Vagina (tissue), 2 donors: ENCODE measurements around the gene SLC39A11. TPM values are rescaled to one million over a fixed set of nuclear protein-coding genes. Genes with fewer than 3 reads are reported as not detected.

Experiments
- DNase-seq, 2 donors: peaks; one replicate each; pipeline ENCODE4 v3.0.0-alpha.2; 2017; ENCODE audit errors: extremely low spot score in 2 of 2
- H3K27ac ChIP-seq: fragments of 200-600 bp; sonication (generic); one replicate; pipeline ENCODE4 v1.5.1; 2019
- H3K27me3 ChIP-seq: fragments of 200-600 bp; sonication (generic); one replicate; pipeline ENCODE4 v1.5.1; 2019
- H3K36me3 ChIP-seq, 2 donors: fragments of 200-600 bp; sonication (generic); one replicate each; pipeline ENCODE4 v1.5.1; 2017 to 2019
- H3K4me1 ChIP-seq: fragments of 200-600 bp; sonication (generic); one replicate; pipeline ENCODE4 v1.5.1; 2019
- H3K4me3 ChIP-seq, 2 donors: fragments of 200-600 bp; sonication (generic); 1 replicate in 1 of 2; 2 replicates in 1 of 2; pipeline ENCODE4 v1.5.1; 2016 to 2019
- H3K9me3 ChIP-seq: fragments of 200-600 bp; sonication (generic); one replicate; pipeline ENCODE4 v1.5.1; 2019
- POLR2A ChIP-seq, 2 donors: fragments of 450-650 bp; IDR thresholded peaks; one replicate each; pipeline ENCODE4 v1.6.1; 2017; ENCODE audit warnings: antibody characterized with exemption in 2 of 2, mild to moderate bottlenecking in 2 of 2, moderate library complexity in 2 of 2
- POLR2AphosphoS5 ChIP-seq, 2 donors: sonication (generic); formaldehyde crosslinking; IDR thresholded peaks; one replicate each; pipeline ENCODE4 v1.9.0; 2017; ENCODE audit warnings: antibody characterized with exemption in 2 of 2, mild to moderate bottlenecking in 2 of 2, low read depth in 1 of 2; ENCODE audit not compliant: insufficient read depth in 1 of 2
- intact Hi-C: fragments of 100-400 bp; cut with DNase I; formaldehyde crosslinking; loops from one replicate; pipeline ENCODE4 v1.15.1; 2023
- total RNA-seq: library from RNA; depleted of rRNA; stranded (reverse); fragments of >200 nt; gene quantifications from one replicate; pipeline ENCODE4 v1.2.3, GENCODE V29; 2016
- TF ChIP-seq, protein P1 (sequence below), 3 experiments: fragments of 450-650 bp in 2 of 3; fragments of 200-600 bp in 1 of 3; sonication (generic) in 1 of 3; IDR thresholded peaks; one replicate each; pipeline ENCODE4 v1.5.1; 2017 to 2019; ENCODE audit warnings: antibody characterized with exemption in 3 of 3, mild to moderate bottlenecking in 2 of 3, moderate library complexity in 2 of 3

The SLC39A11 gene
- total RNA-seq, 1 donor from 2014 or later: 22.6 TPM

DNA sequence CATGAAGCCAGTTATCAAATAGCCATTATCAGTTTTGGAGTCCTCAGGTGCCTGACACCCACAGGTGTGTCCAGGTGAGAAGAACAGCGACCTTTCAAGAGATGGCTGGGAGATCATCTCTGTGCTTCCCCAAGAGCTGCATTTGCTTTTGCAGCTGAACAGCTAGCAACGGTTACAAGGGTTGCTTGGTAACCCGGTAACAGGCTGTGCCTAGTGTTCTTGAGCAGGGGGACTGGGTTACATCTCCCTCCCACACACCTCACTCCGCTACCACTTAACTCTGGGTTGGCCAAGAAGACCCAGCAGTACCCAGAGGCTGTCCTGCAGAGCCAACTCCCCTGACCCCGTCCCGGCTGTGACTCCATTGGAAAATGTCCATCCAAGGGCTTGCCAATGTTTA is 147.0 kb downstream of the SLC39A11 start:
- Histone ChIP-seq H3K27ac (no peak overlapping the region), H3K4me1 (no peaks in the 10 kb centered on the region), H3K27me3 (no peaks in the 10 kb centered on the region), H3K4me3 (no peak overlapping the region), H3K9me3 (no peaks in the 10 kb centered on the region), H3K36me3 (peaks cover 0 to 6% of the 10 kb centered on the region in 2 donors)
- TF ChIP-seq POLR2A (IDR thresholded peaks at IDR 0.05) (no peak), POLR2AphosphoS5 (IDR thresholded peaks at IDR 0.05; ENCODE audit: insufficient read depth in 1 of 2, low read depth in 1 of 2) (no peak)
- TF ChIP-seq, protein P1, sequence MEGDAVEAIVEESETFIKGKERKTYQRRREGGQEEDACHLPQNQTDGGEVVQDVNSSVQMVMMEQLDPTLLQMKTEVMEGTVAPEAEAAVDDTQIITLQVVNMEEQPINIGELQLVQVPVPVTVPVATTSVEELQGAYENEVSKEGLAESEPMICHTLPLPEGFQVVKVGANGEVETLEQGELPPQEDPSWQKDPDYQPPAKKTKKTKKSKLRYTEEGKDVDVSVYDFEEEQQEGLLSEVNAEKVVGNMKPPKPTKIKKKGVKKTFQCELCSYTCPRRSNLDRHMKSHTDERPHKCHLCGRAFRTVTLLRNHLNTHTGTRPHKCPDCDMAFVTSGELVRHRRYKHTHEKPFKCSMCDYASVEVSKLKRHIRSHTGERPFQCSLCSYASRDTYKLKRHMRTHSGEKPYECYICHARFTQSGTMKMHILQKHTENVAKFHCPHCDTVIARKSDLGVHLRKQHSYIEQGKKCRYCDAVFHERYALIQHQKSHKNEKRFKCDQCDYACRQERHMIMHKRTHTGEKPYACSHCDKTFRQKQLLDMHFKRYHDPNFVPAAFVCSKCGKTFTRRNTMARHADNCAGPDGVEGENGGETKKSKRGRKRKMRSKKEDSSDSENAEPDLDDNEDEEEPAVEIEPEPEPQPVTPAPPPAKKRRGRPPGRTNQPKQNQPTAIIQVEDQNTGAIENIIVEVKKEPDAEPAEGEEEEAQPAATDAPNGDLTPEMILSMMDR (IDR thresholded peaks at IDR 0.05): no peak
- intact Hi-C loops: no loop called here
- DNase-seq: no peak

DNA sequence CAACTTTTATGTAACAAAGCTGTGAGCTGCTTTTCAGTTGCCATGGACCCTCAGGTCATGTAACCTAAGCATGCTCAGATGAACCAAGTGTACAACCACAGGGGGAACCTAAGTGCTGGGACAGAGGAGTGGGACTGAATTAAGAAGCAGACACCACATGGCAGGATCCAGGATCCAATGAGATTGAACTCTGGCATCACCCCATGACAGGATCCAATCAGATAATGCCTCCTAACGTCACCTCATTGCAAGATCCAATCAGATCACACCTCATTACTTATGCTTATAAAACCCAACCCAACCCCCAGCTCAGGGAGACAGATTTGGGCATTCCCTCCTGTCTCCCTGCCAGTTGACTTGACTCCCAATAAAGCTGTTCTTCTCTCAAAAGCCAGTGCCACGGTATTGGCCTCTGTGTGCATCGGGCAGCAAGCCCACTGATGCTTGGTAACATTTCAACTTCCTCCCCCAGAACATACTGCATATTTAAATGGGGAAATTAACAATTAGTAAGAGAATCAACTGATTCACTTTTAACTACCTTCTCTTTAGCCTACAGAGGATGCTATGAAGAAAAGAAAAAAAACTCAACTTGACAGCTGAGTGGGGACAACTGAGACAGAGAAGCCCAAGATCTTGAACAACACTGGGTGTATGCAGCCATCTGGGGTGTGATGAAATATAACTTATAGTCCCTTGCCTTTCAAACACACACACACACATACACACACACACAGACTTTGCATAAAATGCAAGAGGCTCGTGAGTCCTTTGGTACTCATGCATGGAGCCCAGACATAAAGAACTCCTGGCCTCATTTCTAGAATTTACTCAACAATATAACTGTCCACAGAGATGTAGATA is 148.4 kb downstream of the SLC39A11 start:
- Histone ChIP-seq H3K27me3 (no peaks in the 10 kb centered on the region), H3K9me3 (no peaks in the 10 kb centered on the region), H3K4me3 (no peak overlapping the region), H3K36me3 (peaks cover 0 to 6% of the 10 kb centered on the region in 2 donors), H3K27ac (no peak overlapping the region), H3K4me1 (no peaks in the 10 kb centered on the region)
- DNase-seq: no peak
- intact Hi-C loops: no loop called here
- no peak for TF ChIP-seq POLR2A (IDR thresholded peaks at IDR 0.05)
- TF ChIP-seq, protein P1 (IDR thresholded peaks at IDR 0.05): no peak
- TF ChIP-seq POLR2AphosphoS5 (IDR thresholded peaks at IDR 0.05; ENCODE audit: insufficient read depth in 1 of 2, low read depth in 1 of 2): no peak

DNA sequence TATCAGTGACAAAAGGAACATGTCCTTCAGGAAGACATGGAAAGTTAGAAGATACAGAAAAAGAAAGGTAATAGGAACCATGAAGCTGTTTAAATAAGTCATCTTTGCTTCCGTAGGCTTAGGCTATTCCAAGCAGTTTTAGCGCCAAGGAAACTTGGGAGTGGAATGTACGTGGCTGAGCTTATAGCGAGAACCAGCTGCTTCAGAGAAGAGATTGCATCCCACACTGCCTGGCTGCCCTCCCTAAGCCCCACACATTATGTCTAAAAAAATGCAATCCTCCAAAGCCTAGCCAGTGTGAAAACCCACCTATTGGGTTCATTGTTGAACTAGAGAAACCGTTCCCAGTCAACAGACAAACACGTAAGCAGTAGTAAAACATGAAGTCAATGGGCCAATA is 149.9 kb downstream of the SLC39A11 start:
- no peak for TF ChIP-seq POLR2A (IDR thresholded peaks at IDR 0.05)
- no peaks in the 10 kb centered on the region for H3K4me1 ChIP-seq
- H3K27ac ChIP-seq: no peak overlapping the region
- no peaks in the 10 kb centered on the region for H3K27me3 ChIP-seq
- intact Hi-C loops: no loop called here
- H3K36me3 ChIP-seq: peaks cover 0 to 6% of the 10 kb centered on the region in 2 donors
- H3K4me3 ChIP-seq: no peak overlapping the region
- no peak for DNase-seq
- H3K9me3 ChIP-seq: no peaks in the 10 kb centered on the region

DNA sequence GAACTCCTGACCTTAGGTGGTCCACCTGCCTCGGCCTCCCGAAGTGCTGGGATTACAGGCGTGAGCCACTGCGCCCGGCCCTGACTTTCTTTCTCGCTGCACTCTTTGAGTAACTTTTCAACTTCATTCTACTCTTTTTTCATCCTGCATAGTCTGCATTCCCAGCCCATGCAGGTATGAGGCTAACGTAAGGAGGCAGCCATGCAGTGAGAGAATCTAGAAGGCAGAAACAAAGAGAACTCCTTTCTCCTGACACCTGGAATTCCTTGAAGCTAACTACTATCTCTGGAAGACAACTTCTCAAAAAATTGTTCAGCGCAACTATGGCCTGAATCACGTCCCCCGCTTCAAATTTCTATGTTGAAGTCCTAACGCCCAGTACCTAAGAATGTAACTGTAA is 152.0 kb downstream of the SLC39A11 start:
- TF ChIP-seq POLR2AphosphoS5 (IDR thresholded peaks at IDR 0.05; ENCODE audit: insufficient read depth in 1 of 2, low read depth in 1 of 2): no peak
- TF ChIP-seq, protein P1 (IDR thresholded peaks at IDR 0.05): no peak
- no peak for TF ChIP-seq POLR2A (IDR thresholded peaks at IDR 0.05)
- intact Hi-C loops: no loop called here

DNA sequence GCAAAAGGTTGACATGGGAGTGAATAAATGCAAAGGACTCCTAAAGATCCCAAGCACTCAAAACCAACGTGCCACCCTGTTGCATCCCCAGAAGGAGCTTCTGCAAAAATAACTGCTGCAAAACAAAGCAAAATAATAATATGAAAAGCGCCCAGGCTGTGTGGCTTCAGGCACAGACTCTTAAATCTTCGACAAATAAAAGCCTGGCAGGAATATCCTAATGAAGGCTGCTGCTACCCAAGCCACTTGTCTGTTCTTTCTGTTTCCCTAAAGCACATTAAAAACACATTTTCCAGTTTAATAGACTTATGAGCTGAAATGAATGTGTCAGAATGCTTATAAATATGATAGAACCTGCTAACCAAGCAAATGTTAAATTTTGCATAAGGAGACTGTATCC is 154.0 kb downstream of the SLC39A11 start:
- H3K4me1 ChIP-seq: no peaks in the 10 kb centered on the region
- no peaks in the 10 kb centered on the region for H3K36me3 ChIP-seq
- intact Hi-C loops: no loop called here
- no peaks in the 10 kb centered on the region for H3K9me3 ChIP-seq
- DNase-seq: no peak
- TF ChIP-seq, protein P1 (IDR thresholded peaks at IDR 0.05): no peak
- TF ChIP-seq POLR2AphosphoS5 (IDR thresholded peaks at IDR 0.05; ENCODE audit: insufficient read depth in 1 of 2, low read depth in 1 of 2): no peak
- TF ChIP-seq POLR2A (IDR thresholded peaks at IDR 0.05): no peak
- H3K27me3 ChIP-seq: no peaks in the 10 kb centered on the region
- no peak overlapping the region for H3K4me3 ChIP-seq
- no peak overlapping the region for H3K27ac ChIP-seq

More for the DNA sequence above, 152.0 kb downstream of the SLC39A11 start:
- H3K27ac ChIP-seq: no peak overlapping the region
- H3K9me3 ChIP-seq: no peaks in the 10 kb centered on the region
- no peaks in the 10 kb centered on the region for H3K27me3 ChIP-seq
- no peak for DNase-seq
- H3K4me3 ChIP-seq: no peak overlapping the region
- H3K36me3 ChIP-seq: no peaks in the 10 kb centered on the region
- H3K4me1 ChIP-seq: no peaks in the 10 kb centered on the region
